ENCODE results near the gene ATP1A4.

DNA sequence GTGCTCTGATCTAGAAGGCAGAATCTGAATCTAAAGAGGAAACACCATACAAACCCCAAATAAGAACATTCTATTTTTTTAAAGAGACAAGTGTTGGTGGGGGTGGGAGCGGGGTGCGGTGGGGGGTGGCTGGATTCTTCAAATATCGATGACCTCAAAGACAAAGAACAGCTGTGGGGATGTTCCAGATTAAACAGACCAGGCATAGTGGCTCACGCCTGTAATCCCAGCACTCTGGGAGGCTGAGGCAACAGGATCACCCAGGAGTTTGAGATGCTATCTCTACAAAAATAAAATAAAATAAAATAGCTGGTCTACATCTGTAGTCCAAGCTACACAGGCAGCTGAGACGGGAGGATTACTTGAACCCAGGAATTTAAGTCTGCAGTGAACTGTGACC lies 5.0 kb downstream of the ATP1A4 start:
- TF ChIP-seq POLR2AphosphoS5 (IDR thresholded peaks at IDR 0.05; ENCODE audit: borderline replicate concordance, low read depth, low read length) (no peak), EZH2 (IDR thresholded peaks at IDR 0.05) (no peak)
